CD14-positive monocyte (primary cell): Measurements from ENCODE around the gene PRDM8. TPM values are rescaled to one million over a fixed set of nuclear protein-coding genes. Genes with fewer than 3 reads are reported as not detected.

Source experiments
- DNase-seq, 3 donors: peaks; one replicate each; pipeline ENCODE4 v3.0.0-alpha.2; 2011 to 2022
- H2AFZ ChIP-seq: 2 replicates; pipeline ENCODE4 v1.6.0; 2012; ENCODE audit warnings: mild to moderate bottlenecking, low read depth, low read length, inconsistent platforms; ENCODE audit not compliant: insufficient read depth, poor library complexity, severe bottlenecking
- H3K27ac ChIP-seq, 2 donors: 1 replicate in 1 of 2; 2 replicates in 1 of 2; pipeline ENCODE4 v1.5.1; 2012 to 2013; ENCODE audit warnings: low read length in 2 of 2, control low read depth in 1 of 2, inconsistent platforms in 1 of 2, low read depth in 1 of 2, mild to moderate bottlenecking in 1 of 2
- H3K27me3 ChIP-seq, 2 donors: one replicate each; pipeline versions ENCODE4 v1.6.0 to v1.6.1; 2011 to 2013; ENCODE audit warnings: low read length in 2 of 2; ENCODE audit not compliant: control insufficient read depth in 2 of 2, insufficient read depth in 2 of 2
- H3K36me3 ChIP-seq, 2 donors: replicated peaks in 1 of 2; 1 replicate in 1 of 2; 2 replicates in 1 of 2; pipeline versions ENCODE4 v1.5.1 to v1.6.1; 2012 to 2013; ENCODE audit warnings: low read length in 2 of 2, control low read depth in 1 of 2, inconsistent platforms in 1 of 2, mild to moderate bottlenecking in 1 of 2; ENCODE audit not compliant: insufficient read depth in 2 of 2, control insufficient read depth in 1 of 2
- H3K4me1 ChIP-seq, 2 donors: 1 replicate in 1 of 2; 2 replicates in 1 of 2; pipeline versions ENCODE4 v1.5.1 to v1.6.1; 2012 to 2013; ENCODE audit warnings: low read length in 2 of 2, control low read depth in 1 of 2, inconsistent platforms in 1 of 2, mild to moderate bottlenecking in 1 of 2, moderate library complexity in 1 of 2; ENCODE audit not compliant: insufficient read depth in 2 of 2, control insufficient read depth in 1 of 2
- H3K4me2 ChIP-seq: replicated peaks from 2 replicates; pipeline ENCODE3; 2012; ENCODE audit warnings: low read length, moderate library complexity, mild to moderate bottlenecking; ENCODE audit not compliant: poor library complexity, severe bottlenecking; ENCODE audit errors: extremely low read depth
- H3K4me3 ChIP-seq, 3 experiments: fragments of 200-600 bp in 1 of 3; sonication (generic) in 1 of 3; replicated peaks in 1 of 3; 1 replicate in 2 of 3; 2 replicates in 1 of 3; pipeline ENCODE4 v1.5.1; 2011 to 2013; ENCODE audit warnings: low read length in 3 of 3, mild to moderate bottlenecking in 3 of 3, control low read depth in 2 of 3, low read depth in 2 of 3, inconsistent platforms in 1 of 3, moderate library complexity in 1 of 3
- H3K79me2 ChIP-seq: 2 replicates; pipeline ENCODE4 v1.6.0; 2012; ENCODE audit warnings: mild to moderate bottlenecking, control low read depth, inconsistent platforms, low read length, moderate library complexity; ENCODE audit not compliant: insufficient read depth
- H3K9ac ChIP-seq: 2 replicates; pipeline ENCODE4 v1.6.0; 2017; ENCODE audit warnings: low read length, mild to moderate bottlenecking; ENCODE audit not compliant: insufficient read depth, poor library complexity, severe bottlenecking
- H3K9me3 ChIP-seq, 2 donors: replicated peaks in 1 of 2; 1 replicate in 1 of 2; 2 replicates in 1 of 2; pipeline versions ENCODE4 v1.5.1 to v1.6.1; 2012 to 2013; ENCODE audit warnings: low read length in 2 of 2, control low read depth in 1 of 2; ENCODE audit not compliant: control insufficient read depth in 1 of 2, insufficient read depth in 1 of 2
- H4K20me1 ChIP-seq: 2 replicates; pipeline ENCODE4 v1.6.0; 2012; ENCODE audit warnings: mild to moderate bottlenecking, low read length, control low read depth, moderate library complexity; ENCODE audit not compliant: insufficient read depth
- H3K27ac Mint-ChIP-seq, 7 donors: one replicate each; pipeline ENCODE4 v1.8.0; 2020; ENCODE audit warnings: mild to moderate bottlenecking in 7 of 7, mixed read lengths in 7 of 7, moderate library complexity in 6 of 7, inconsistent platforms in 2 of 7
- H3K27me3 Mint-ChIP-seq, 3 donors: one replicate each; pipeline ENCODE4 v1.8.0; 2021 to 2022; ENCODE audit warnings: low read depth in 3 of 3, mild to moderate bottlenecking in 3 of 3, mixed read lengths in 3 of 3, moderate library complexity in 3 of 3, inconsistent platforms in 1 of 3
- H3K36me3 Mint-ChIP-seq, 2 donors: one replicate each; pipeline ENCODE4 v1.8.0; 2020; ENCODE audit warnings: mixed read lengths in 2 of 2, inconsistent platforms in 1 of 2, mild to moderate bottlenecking in 1 of 2
- H3K4me1 Mint-ChIP-seq: one replicate; pipeline ENCODE4 v1.8.0; 2020; ENCODE audit warnings: mild to moderate bottlenecking, mixed read lengths
- H3K4me3 Mint-ChIP-seq, 2 donors: one replicate each; pipeline ENCODE4 v1.8.0; 2020; ENCODE audit warnings: mild to moderate bottlenecking in 2 of 2, mixed read lengths in 2 of 2, moderate library complexity in 1 of 2
- H3K9me3 Mint-ChIP-seq, 7 donors: one replicate each; pipeline ENCODE4 v1.8.0; 2020 to 2022; ENCODE audit warnings: mixed read lengths in 7 of 7, mild to moderate bottlenecking in 6 of 7, moderate library complexity in 6 of 7, inconsistent platforms in 2 of 7
- CTCF ChIP-seq: fragments of 200-600 bp; IDR thresholded peaks from one replicate; pipeline ENCODE4 v1.8.0; 2022; ENCODE audit warnings: antibody characterized with exemption, mild to moderate bottlenecking
- WGBS: methylation state at CpG from one replicate; pipeline ENCODE4 v1.1.5; 2013; ENCODE audit warnings: missing lambda C conversion rate; ENCODE audit not compliant: insufficient coverage; 5-methylcytosine and 5-hydroxymethylcytosine counted together
- intact Hi-C, 2 donors: fragments of 100-400 bp; cut with micrococcal nuclease; formaldehyde crosslinking; loops; one replicate each; pipeline versions ENCODE4 v1.15.0 to v1.15.1; 2023
- polyA plus RNA-seq, 3 donors: library from polyadenylated mRNA; depleted of rRNA in 1 of 3; unstranded in 2 of 3; stranded (reverse) in 1 of 3; fragments of 300-500 nt in 2 of 3; fragments of >200 nt in 1 of 3; fragmentation: Illumina TruSeq in 2 of 3; gene quantifications; 1 replicate in 2 of 3; 2 replicates in 1 of 3; pipeline ENCODE4 v1.2.3, GENCODE V29; 2012 to 2021

The PRDM8 gene
- polyA plus RNA-seq, 3 donors: 0.22 to 0.77 (median 0.23) TPM

DNA sequence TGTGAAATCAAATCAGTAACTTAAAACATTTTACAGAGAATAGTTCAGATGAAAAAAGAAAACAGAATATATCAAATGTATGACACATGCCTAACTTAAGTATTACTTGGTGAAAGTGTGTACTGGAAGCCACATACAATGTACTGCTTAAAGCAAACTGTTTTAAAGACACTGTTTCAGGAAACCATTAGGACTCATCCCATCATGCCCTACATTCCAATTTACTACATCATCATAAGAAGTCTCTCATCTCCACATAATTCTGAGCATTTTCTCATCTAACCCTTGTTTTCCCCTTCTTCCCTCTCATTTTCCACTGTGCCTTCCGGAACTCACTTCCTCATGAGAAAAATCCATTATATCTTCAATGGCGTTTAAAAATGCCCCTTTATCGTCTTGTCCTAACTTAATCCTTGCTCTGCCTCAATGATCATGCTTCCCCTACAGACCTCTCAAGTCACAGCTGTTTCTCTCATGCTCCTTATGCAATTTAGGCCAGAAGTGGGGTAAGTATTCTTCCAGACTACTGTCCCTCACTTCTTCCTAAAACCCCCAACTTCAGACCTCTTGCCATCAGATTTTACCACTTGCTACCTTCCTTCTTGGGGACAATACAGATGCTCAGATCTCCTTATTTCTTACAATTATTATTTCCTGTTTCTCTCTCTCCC, 42.3 kb downstream of the PRDM8 start:
- Histone ChIP-seq H3K9me3 (no peaks in the 10 kb centered on the region), H3K36me3 (no peaks in the 10 kb centered on the region), H2AFZ (no peak overlapping the region), H3K27me3 (no peaks in the 10 kb centered on the region), H3K79me2 (no peaks in the 10 kb centered on the region), H3K9ac (no peak overlapping the region), H3K4me1 (no peaks in the 10 kb centered on the region), H3K27ac (no peak overlapping the region), H4K20me1 (no peaks in the 10 kb centered on the region), H3K4me3 (no peak overlapping the region), H3K4me2 (no peak overlapping the region)
- Mint-ChIP-seq H3K36me3 (no peaks in the 10 kb centered on the region), H3K4me1 (no peaks in the 10 kb centered on the region), H3K4me3 (no peak overlapping the region), H3K27me3 (peaks cover 0 to 3% (median 0%) of the 10 kb centered on the region in 3 donors), H3K9me3 (no peaks in the 10 kb centered on the region), H3K27ac (no peak overlapping the region)
- intact Hi-C loops: no loop called here
- no peak for DNase-seq
- no peak for TF ChIP-seq CTCF
- 94% methylated on average over 3 of the region's 3 CpGs for WGBS

GRCh38 chr4:80240976-80241375, 43.7 kb downstream of the PRDM8 start:
- H3K27me3 ChIP-seq: no peaks in the 10 kb centered on the region
- no peaks in the 10 kb centered on the region for H3K79me2 ChIP-seq
- H3K27ac ChIP-seq: no peak overlapping the region
- H3K4me1 ChIP-seq: no peaks in the 10 kb centered on the region
- H3K36me3 ChIP-seq: no peaks in the 10 kb centered on the region
- DNase-seq: no peak
- H4K20me1 ChIP-seq: no peaks in the 10 kb centered on the region
- intact Hi-C loops: no loop called here
- no peak overlapping the region for H3K4me3 Mint-ChIP-seq
- no peaks in the 10 kb centered on the region for H3K9me3 Mint-ChIP-seq
- peaks cover 0 to 3% (median 0%) of the 10 kb centered on the region in 3 donors for H3K27me3 Mint-ChIP-seq
- H3K4me2 ChIP-seq: no peak overlapping the region
- no peaks in the 10 kb centered on the region for H3K9me3 ChIP-seq
- no peak overlapping the region for H3K9ac ChIP-seq
- H3K27ac Mint-ChIP-seq: no peak overlapping the region
- no peak overlapping the region for H3K4me3 ChIP-seq
- no peaks in the 10 kb centered on the region for H3K4me1 Mint-ChIP-seq
- no peaks in the 10 kb centered on the region for H3K36me3 Mint-ChIP-seq
- H2AFZ ChIP-seq: no peak overlapping the region
- TF ChIP-seq CTCF: no peak
